ENCODE data around the gene RNASE8.
"Not testable (repeated sequence)": the region's sequence is repeated elsewhere in the genome, so short reads cannot be mapped to it uniquely, and the experiment has no call there.

The RNASE8 gene

GRCh38 chr14:21057803-21058675 lies at the start of gene RNASE8:
Gene RNASE8 (plus strand): TSS chr14:21057822. CDS start chr14:21057893, 71 bp downstream.
- no peak within 1 kb of the TSS for H3K27ac ChIP-seq (ENCODE audit: low read depth, low read length)
- H3K9me3 ChIP-seq (ENCODE audit: low read length): no peaks in the 10 kb centered on the region
- no peaks in the 10 kb centered on the region for H3K36me3 ChIP-seq (ENCODE audit: insufficient read depth, low read length)
- no peaks in the 10 kb centered on the region for H3K4me1 ChIP-seq (ENCODE audit: insufficient read depth, low read length)
- no peaks in the 10 kb centered on the region for H3K27me3 ChIP-seq (ENCODE audit: control insufficient read depth in 1 of 2, insufficient read depth in 2 of 2, low read length in 2 of 2)
- no peak within 1 kb of the TSS for H3K9ac ChIP-seq (ENCODE audit: low read length)
- no peak within 1 kb of the TSS for H3K4me3 ChIP-seq (ENCODE audit: low read depth in 1 of 2, low read length in 2 of 2)

GRCh38 chr14:21009721-21010120 lies 47.9 kb upstream of the RNASE8 start:
- H3K4me3 ChIP-seq (ENCODE audit: low read depth in 1 of 2, low read length in 2 of 2); H3K27me3 ChIP-seq (ENCODE audit: control insufficient read depth in 1 of 2, insufficient read depth in 2 of 2, low read length in 2 of 2); H3K27ac ChIP-seq (ENCODE audit: low read depth, low read length); H3K9me3 ChIP-seq (ENCODE audit: low read length); H3K36me3 ChIP-seq (ENCODE audit: insufficient read depth, low read length); H3K9ac ChIP-seq (ENCODE audit: low read length); H3K4me1 ChIP-seq (ENCODE audit: insufficient read depth, low read length): not testable (repeated sequence)

GRCh38 chr14:21011136-21011535 lies 46.5 kb upstream of the RNASE8 start:
- no peak overlapping the region for H3K4me3 ChIP-seq (ENCODE audit: low read depth in 1 of 2, low read length in 2 of 2)
- H3K9me3 ChIP-seq (ENCODE audit: low read length): no peaks in the 10 kb centered on the region
- H3K36me3 ChIP-seq (ENCODE audit: insufficient read depth, low read length): no peaks in the 10 kb centered on the region
- no peaks in the 10 kb centered on the region for H3K27me3 ChIP-seq (ENCODE audit: control insufficient read depth in 1 of 2, insufficient read depth in 2 of 2, low read length in 2 of 2)
- no peak overlapping the region for H3K27ac ChIP-seq (ENCODE audit: low read depth, low read length)
- H3K9ac ChIP-seq (ENCODE audit: low read length): no peak overlapping the region
- peaks cover 4% of the 10 kb centered on the region for H3K4me1 ChIP-seq (ENCODE audit: insufficient read depth, low read length)

GRCh38 chr14:21014761-21015190 lies 42.8 kb upstream of the RNASE8 start:
- peaks cover 4% of the 10 kb centered on the region for H3K4me1 ChIP-seq (ENCODE audit: insufficient read depth, low read length)
- no peak overlapping the region for H3K27ac ChIP-seq (ENCODE audit: low read depth, low read length)
- no peak overlapping the region for H3K9ac ChIP-seq (ENCODE audit: low read length)

GRCh38 chr14:21015312-21015711 lies 42.3 kb upstream of the RNASE8 start:
- Histone ChIP-seq H3K27me3 (ENCODE audit: control insufficient read depth in 1 of 2, insufficient read depth in 2 of 2, low read length in 2 of 2) (no peaks in the 10 kb centered on the region), H3K9me3 (ENCODE audit: low read length) (no peaks in the 10 kb centered on the region), H3K4me3 (ENCODE audit: low read depth in 1 of 2, low read length in 2 of 2) (no peak overlapping the region), H3K36me3 (ENCODE audit: insufficient read depth, low read length) (peaks cover 25% of the 10 kb centered on the region), H3K4me1 (ENCODE audit: insufficient read depth, low read length) (peaks cover 4% of the 10 kb centered on the region), H3K9ac (ENCODE audit: low read length) (no peak overlapping the region), H3K27ac (ENCODE audit: low read depth, low read length) (no peak overlapping the region)

More at GRCh38 chr14:21014761-21015190, 42.8 kb upstream of the RNASE8 start:
- H3K36me3 ChIP-seq (ENCODE audit: insufficient read depth, low read length): peaks cover 23% of the 10 kb centered on the region
- H3K9me3 ChIP-seq (ENCODE audit: low read length): no peaks in the 10 kb centered on the region
- H3K4me3 ChIP-seq (ENCODE audit: low read depth in 1 of 2, low read length in 2 of 2): no peak overlapping the region
- H3K27me3 ChIP-seq (ENCODE audit: control insufficient read depth in 1 of 2, insufficient read depth in 2 of 2, low read length in 2 of 2): no peaks in the 10 kb centered on the region

- peaks cover 38% of the 10 kb centered on the region for H3K36me3 ChIP-seq (ENCODE audit: insufficient read depth, low read length)
- no peak overlapping the region for H3K4me3 ChIP-seq (ENCODE audit: low read depth in 1 of 2, low read length in 2 of 2)
- H3K9me3 ChIP-seq (ENCODE audit: low read length): no peaks in the 10 kb centered on the region
- peaks cover 4% of the 10 kb centered on the region for H3K4me1 ChIP-seq (ENCODE audit: insufficient read depth, low read length)
- no peak overlapping the region for H3K27ac ChIP-seq (ENCODE audit: low read depth, low read length)
- no peaks in the 10 kb centered on the region for H3K27me3 ChIP-seq (ENCODE audit: control insufficient read depth in 1 of 2, insufficient read depth in 2 of 2, low read length in 2 of 2)
- H3K9ac ChIP-seq (ENCODE audit: low read length): no peak overlapping the region
These were observed 41.0 kb upstream of the RNASE8 start for GRCh38 chr14:21016413-21017190.

GRCh38 chr14:21017528-21018245 lies 39.9 kb upstream of the RNASE8 start:
- Histone ChIP-seq H3K27ac (ENCODE audit: low read depth, low read length) (no peak overlapping the region), H3K9me3 (ENCODE audit: low read length) (no peaks in the 10 kb centered on the region), H3K4me1 (ENCODE audit: insufficient read depth, low read length) (peaks cover 6% of the 10 kb centered on the region), H3K36me3 (ENCODE audit: insufficient read depth, low read length) (peaks cover 45% of the 10 kb centered on the region), H3K27me3 (ENCODE audit: control insufficient read depth in 1 of 2, insufficient read depth in 2 of 2, low read length in 2 of 2) (no peaks in the 10 kb centered on the region), H3K9ac (ENCODE audit: low read length) (no peak overlapping the region), H3K4me3 (ENCODE audit: low read depth in 1 of 2, low read length in 2 of 2) (no peak overlapping the region)

GRCh38 chr14:21018286-21018685 lies 39.3 kb upstream of the RNASE8 start:
- no peak overlapping the region for H3K4me3 ChIP-seq (ENCODE audit: low read depth in 1 of 2, low read length in 2 of 2)
- peaks cover 45% of the 10 kb centered on the region for H3K36me3 ChIP-seq (ENCODE audit: insufficient read depth, low read length)
- H3K27ac ChIP-seq (ENCODE audit: low read depth, low read length): no peak overlapping the region
- no peaks in the 10 kb centered on the region for H3K9me3 ChIP-seq (ENCODE audit: low read length)
- H3K9ac ChIP-seq (ENCODE audit: low read length): no peak overlapping the region
- peaks cover 12% of the 10 kb centered on the region for H3K4me1 ChIP-seq (ENCODE audit: insufficient read depth, low read length)
- no peaks in the 10 kb centered on the region for H3K27me3 ChIP-seq (ENCODE audit: control insufficient read depth in 1 of 2, insufficient read depth in 2 of 2, low read length in 2 of 2)

GRCh38 chr14:21018781-21019180 lies 38.8 kb upstream of the RNASE8 start:
- Histone ChIP-seq H3K36me3 (ENCODE audit: insufficient read depth, low read length) (peaks cover 45% of the 10 kb centered on the region), H3K27me3 (ENCODE audit: control insufficient read depth in 1 of 2, insufficient read depth in 2 of 2, low read length in 2 of 2) (no peaks in the 10 kb centered on the region), H3K4me3 (ENCODE audit: low read depth in 1 of 2, low read length in 2 of 2) (no peak overlapping the region), H3K4me1 (ENCODE audit: insufficient read depth, low read length) (peaks cover 17% of the 10 kb centered on the region), H3K9ac (ENCODE audit: low read length) (no peak overlapping the region), H3K9me3 (ENCODE audit: low read length) (no peaks in the 10 kb centered on the region), H3K27ac (ENCODE audit: low read depth, low read length) (no peak overlapping the region)

- Histone ChIP-seq H3K27me3 (ENCODE audit: control insufficient read depth in 1 of 2, insufficient read depth in 2 of 2, low read length in 2 of 2) (no peaks in the 10 kb centered on the region), H3K9ac (ENCODE audit: low read length) (no peak overlapping the region), H3K9me3 (ENCODE audit: low read length) (no peaks in the 10 kb centered on the region), H3K4me1 (ENCODE audit: insufficient read depth, low read length) (peaks cover 22% of the 10 kb centered on the region), H3K4me3 (ENCODE audit: low read depth in 1 of 2, low read length in 2 of 2) (no peak overlapping the region), H3K36me3 (ENCODE audit: insufficient read depth, low read length) (peaks cover 45% of the 10 kb centered on the region), H3K27ac (ENCODE audit: low read depth, low read length) (no peak overlapping the region)
These were observed 38.3 kb upstream of the RNASE8 start for GRCh38 chr14:21019366-21019765.

- Histone ChIP-seq H3K27ac (ENCODE audit: low read depth, low read length) (no peak overlapping the region), H3K9me3 (ENCODE audit: low read length) (no peaks in the 10 kb centered on the region), H3K36me3 (ENCODE audit: insufficient read depth, low read length) (peaks cover 45% of the 10 kb centered on the region), H3K4me1 (ENCODE audit: insufficient read depth, low read length) (peaks cover 18% of the 10 kb centered on the region), H3K9ac (ENCODE audit: low read length) (no peak overlapping the region), H3K4me3 (ENCODE audit: low read depth in 1 of 2, low read length in 2 of 2) (no peak overlapping the region), H3K27me3 (ENCODE audit: control insufficient read depth in 1 of 2, insufficient read depth in 2 of 2, low read length in 2 of 2) (no peaks in the 10 kb centered on the region)
These were observed 36.6 kb upstream of the RNASE8 start for GRCh38 chr14:21020977-21021545.

Measured in muscle layer of colon (tissue), 2 donors.